OCI-LY1 (cell line): ENCODE data around the gene MRPS6.

ENCODE experiments used
- CTCF ChIP-seq: fragments of 200-600 bp; sonication (generic), shearing (Covaris generic); IDR thresholded peaks from 2 replicates; pipeline ENCODE4 v1.5.1; 2017; ENCODE audit warnings: mild to moderate bottlenecking, antibody characterized with exemption, low read length, moderate library complexity, mixed read lengths
- EZH2 ChIP-seq: fragments of 200-600 bp; sonication (generic), shearing (Covaris generic); IDR thresholded peaks from 2 replicates; pipeline ENCODE4 v1.8.0; 2017; ENCODE audit warnings: borderline replicate concordance, mixed run types, mild to moderate bottlenecking, antibody characterized with exemption, low read length, moderate library complexity, mixed read lengths

DNA sequence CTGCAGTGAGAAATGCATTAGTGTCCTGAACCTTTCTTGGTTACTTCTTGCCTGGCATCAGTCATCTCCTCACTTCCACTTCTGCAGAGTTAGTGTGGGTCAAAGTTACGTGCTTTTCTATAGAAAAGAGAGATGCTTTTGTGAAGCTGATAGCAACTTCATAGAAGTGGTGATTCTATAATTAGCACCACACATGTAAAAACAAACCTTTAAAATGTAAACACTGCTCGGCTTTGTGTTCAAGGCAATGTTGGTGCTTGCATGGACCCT lies 57.3 kb downstream of the MRPS6 start:
- no peak for TF ChIP-seq CTCF
- TF ChIP-seq EZH2, result no peak
